GM12874 (cell line): ENCODE results near the gene CDCA4.

Source experiments
- CTCF ChIP-seq: IDR thresholded peaks from 2 replicates; pipeline ENCODE4 v1.5.1; 2011; ENCODE audit warnings: low read depth, mild to moderate bottlenecking, control low read depth, low read length, moderate library complexity; ENCODE audit not compliant: insufficient read depth

CDCA4 gene

GRCh38 chr14:104975481-104976197 lies 45.2 kb downstream of the CDCA4 start:
- peak; percentile 54 for TF ChIP-seq CTCF

- no peak for TF ChIP-seq CTCF
Observed at GRCh38 chr14:104974665-104975390, 46.1 kb downstream of the CDCA4 start.

- TF ChIP-seq CTCF = no peak
Observed at GRCh38 chr14:104974146-104974541, 46.7 kb downstream of the CDCA4 start.

- no peak for TF ChIP-seq CTCF
Observed at GRCh38 chr14:104973385-104974145, 47.3 kb downstream of the CDCA4 start.

GRCh38 chr14:104973135-104973384 lies 47.8 kb downstream of the CDCA4 start:
- no peak for TF ChIP-seq CTCF

GRCh38 chr14:104972301-104973134 lies 48.4 kb downstream of the CDCA4 start:
- TF ChIP-seq CTCF = no peak
